Endothelial cell (in vitro differentiated cells): ENCODE measurements around the gene FLT1. TPM values are rescaled to one million over a fixed set of nuclear protein-coding genes. Genes with fewer than 3 reads are reported as not detected.

Source experiments
- DNase-seq: peaks from one replicate; pipeline ENCODE4 v3.0.0; 2021; ENCODE audit warnings: low spot score
- H3K27ac Mint-ChIP-seq: one replicate; pipeline ENCODE4 v1.8.0; 2021; ENCODE audit warnings: mixed read lengths, inconsistent platforms; ENCODE audit not compliant: unreplicated experiment
- H3K27me3 Mint-ChIP-seq: one replicate; pipeline ENCODE4 v1.8.0; 2021; ENCODE audit warnings: mild to moderate bottlenecking, moderate library complexity, mixed read lengths, inconsistent platforms; ENCODE audit not compliant: unreplicated experiment
- H3K36me3 Mint-ChIP-seq: one replicate; pipeline ENCODE4 v1.8.0; 2021; ENCODE audit warnings: mild to moderate bottlenecking, low read depth, mixed read lengths, inconsistent platforms; ENCODE audit not compliant: unreplicated experiment
- H3K4me1 Mint-ChIP-seq: one replicate; pipeline ENCODE4 v1.8.0; 2021; ENCODE audit warnings: mild to moderate bottlenecking, mixed read lengths, inconsistent platforms; ENCODE audit not compliant: unreplicated experiment
- H3K4me3 Mint-ChIP-seq: one replicate; pipeline ENCODE4 v1.8.0; 2021; ENCODE audit warnings: mild to moderate bottlenecking, mixed read lengths, inconsistent platforms; ENCODE audit not compliant: unreplicated experiment
- H3K9me3 Mint-ChIP-seq: one replicate; pipeline ENCODE4 v1.8.0; 2021; ENCODE audit warnings: mixed read lengths, inconsistent platforms; ENCODE audit not compliant: unreplicated experiment
- total RNA-seq: library from RNA; stranded (reverse); fragmentation: NEBNext Ultra II Directional; extraction: Animal tissue kit (Norgen Biotek cat#: 25700); gene quantifications from one replicate; pipeline ENCODE4 v1.2.1, GENCODE V29; 2021; ENCODE audit not compliant: unreplicated experiment
- TF ChIP-seq, protein P1 (sequence below): fragments of 200-600 bp; sonication (generic); IDR thresholded peaks from one replicate; pipeline ENCODE4 v1.5.0; 2021; ENCODE audit warnings: antibody characterized with exemption; ENCODE audit not compliant: unreplicated experiment

FLT1 gene
- total RNA-seq, 1 donor from 2014 or later: 759 TPM

DNA sequence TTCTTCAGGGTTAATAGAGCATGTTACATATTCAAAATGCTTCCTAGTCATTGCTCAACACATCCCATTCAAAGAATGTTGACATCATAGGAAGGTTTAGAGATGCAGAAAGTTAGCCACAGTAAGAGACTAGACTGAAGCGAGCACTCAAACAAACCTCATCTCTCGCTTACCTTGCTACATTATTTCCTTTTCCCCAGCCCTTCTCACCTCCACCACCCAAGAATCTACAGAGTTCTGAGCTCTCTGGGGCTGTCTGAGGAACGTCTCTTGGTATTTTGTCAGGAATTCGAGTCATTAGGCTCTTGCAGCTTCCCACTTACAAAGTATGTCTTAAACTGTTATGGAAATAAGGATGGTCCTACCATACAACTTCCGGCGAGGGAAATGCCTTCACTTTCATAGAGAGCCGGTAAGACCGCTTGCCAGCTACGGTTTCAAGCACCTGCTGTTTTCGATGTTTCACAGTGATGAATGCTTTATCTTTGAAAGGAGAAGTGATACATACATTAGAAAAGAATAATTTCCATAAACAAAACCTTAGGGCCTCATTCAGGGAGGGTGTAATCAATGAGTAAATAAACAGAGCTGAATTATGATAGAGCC is 65.1 kb downstream of the FLT1 start:
- Mint-ChIP-seq H3K4me3 (peak overlapping the region; percentile 71), H3K36me3 (peaks cover 66% of the 10 kb centered on the region), H3K4me1 (peaks cover 79% of the 10 kb centered on the region), H3K27me3 (peaks cover 5% of the 10 kb centered on the region), H3K27ac (peak overlapping the region; percentile 39), H3K9me3 (no peaks in the 10 kb centered on the region)
- DNase-seq: no peak
- TF ChIP-seq, protein P1, sequence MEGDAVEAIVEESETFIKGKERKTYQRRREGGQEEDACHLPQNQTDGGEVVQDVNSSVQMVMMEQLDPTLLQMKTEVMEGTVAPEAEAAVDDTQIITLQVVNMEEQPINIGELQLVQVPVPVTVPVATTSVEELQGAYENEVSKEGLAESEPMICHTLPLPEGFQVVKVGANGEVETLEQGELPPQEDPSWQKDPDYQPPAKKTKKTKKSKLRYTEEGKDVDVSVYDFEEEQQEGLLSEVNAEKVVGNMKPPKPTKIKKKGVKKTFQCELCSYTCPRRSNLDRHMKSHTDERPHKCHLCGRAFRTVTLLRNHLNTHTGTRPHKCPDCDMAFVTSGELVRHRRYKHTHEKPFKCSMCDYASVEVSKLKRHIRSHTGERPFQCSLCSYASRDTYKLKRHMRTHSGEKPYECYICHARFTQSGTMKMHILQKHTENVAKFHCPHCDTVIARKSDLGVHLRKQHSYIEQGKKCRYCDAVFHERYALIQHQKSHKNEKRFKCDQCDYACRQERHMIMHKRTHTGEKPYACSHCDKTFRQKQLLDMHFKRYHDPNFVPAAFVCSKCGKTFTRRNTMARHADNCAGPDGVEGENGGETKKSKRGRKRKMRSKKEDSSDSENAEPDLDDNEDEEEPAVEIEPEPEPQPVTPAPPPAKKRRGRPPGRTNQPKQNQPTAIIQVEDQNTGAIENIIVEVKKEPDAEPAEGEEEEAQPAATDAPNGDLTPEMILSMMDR: no peak

DNA sequence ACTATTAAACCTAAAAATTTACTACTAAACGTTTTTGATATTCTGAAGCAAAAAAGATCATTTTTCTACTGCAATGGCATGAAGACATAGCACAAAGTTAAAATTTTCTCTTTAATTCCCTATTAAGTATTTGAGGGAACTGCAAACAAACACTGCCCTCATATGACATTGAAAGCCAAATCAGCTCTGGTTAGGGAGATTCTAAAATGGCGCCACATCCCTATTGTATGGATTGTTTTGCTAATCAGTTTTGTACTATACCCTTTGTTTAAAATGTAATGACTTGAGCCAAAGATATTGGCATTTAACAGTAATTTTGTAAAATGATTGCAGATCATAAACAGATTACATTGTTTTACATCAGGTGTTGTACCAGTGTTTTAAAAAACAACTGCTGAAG is 65.8 kb downstream of the FLT1 start:
- TF ChIP-seq, protein P1: no peak
- no peak for DNase-seq
- H3K9me3 Mint-ChIP-seq: no peaks in the 10 kb centered on the region
- H3K27me3 Mint-ChIP-seq: peaks cover 5% of the 10 kb centered on the region
- peaks cover 83% of the 10 kb centered on the region for H3K4me1 Mint-ChIP-seq
- H3K4me3 Mint-ChIP-seq: peak overlapping the region; percentile 22
- H3K27ac Mint-ChIP-seq: peak overlapping the region; percentile 68
- H3K36me3 Mint-ChIP-seq: peaks cover 63% of the 10 kb centered on the region

DNA sequence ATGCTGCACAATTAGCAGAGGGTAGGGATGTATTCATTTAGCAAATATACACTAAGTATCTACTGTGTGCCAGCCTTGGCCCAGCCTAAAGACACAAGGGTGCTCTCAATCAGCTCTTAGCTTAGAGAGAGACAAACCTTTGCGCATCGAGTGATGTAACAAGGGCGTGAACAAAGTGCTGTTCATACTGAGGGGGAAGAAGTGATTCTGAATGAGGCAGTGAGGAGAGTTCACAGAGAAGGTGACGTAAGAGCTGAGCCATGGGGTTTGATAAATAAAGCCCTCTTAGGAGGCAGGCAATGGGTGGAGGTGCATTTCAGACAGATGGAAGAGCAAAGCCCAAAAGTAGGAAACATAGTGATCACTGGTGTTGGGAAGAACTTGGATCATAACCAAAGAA is 68.5 kb downstream of the FLT1 start:
- TF ChIP-seq, protein P1: no peak
- Mint-ChIP-seq H3K4me3 (peak overlapping the region; percentile 74), H3K36me3 (peaks cover 68% of the 10 kb centered on the region), H3K27me3 (peaks cover 7% of the 10 kb centered on the region), H3K9me3 (no peaks in the 10 kb centered on the region), H3K27ac (peak overlapping the region; percentile 82), H3K4me1 (peaks cover 88% of the 10 kb centered on the region)
- no peak for DNase-seq

DNA sequence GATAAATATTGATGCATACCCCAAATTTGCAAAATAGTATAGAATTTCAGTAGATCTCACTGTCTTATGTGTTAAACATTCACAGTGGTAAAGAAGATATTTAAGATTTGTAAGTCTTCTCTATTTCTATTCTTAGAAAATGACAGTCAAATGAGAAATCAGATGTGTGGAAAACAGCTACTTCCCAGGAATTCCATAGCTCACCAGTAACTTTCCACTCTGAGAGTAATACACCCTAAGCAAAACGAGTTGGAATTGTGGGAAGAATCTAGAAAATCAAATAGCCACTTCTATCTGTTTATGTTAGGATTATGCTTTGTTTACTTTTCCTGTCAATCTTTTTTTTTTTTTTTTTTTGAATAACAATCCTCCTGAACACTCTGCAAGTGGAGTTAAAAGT is 69.1 kb downstream of the FLT1 start:
- Mint-ChIP-seq H3K36me3 (peaks cover 71% of the 10 kb centered on the region), H3K4me3 (peak overlapping the region; percentile 74), H3K27ac (no peak overlapping the region), H3K4me1 (peaks cover 91% of the 10 kb centered on the region), H3K9me3 (no peaks in the 10 kb centered on the region), H3K27me3 (peaks cover 7% of the 10 kb centered on the region)
- TF ChIP-seq, protein P1: no peak
- no peak for DNase-seq

DNA sequence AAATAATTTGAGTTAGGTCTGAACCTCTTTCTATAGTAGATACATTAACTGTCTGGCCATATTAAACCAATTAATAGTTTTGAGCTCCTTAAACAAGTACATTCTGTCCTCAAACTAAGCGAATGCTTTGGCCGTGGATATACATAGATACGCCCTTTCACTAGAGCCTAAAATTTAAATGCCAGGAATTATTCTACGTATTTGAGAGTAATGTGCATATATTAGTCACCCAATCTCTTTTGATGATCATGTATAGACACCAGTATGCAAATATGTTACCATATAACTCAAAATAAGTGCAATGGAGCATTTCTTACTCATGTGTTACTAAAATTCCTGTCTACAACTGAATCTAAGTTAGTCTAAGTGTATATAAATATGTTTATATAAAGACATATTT is 70.4 kb downstream of the FLT1 start:
- Mint-ChIP-seq H3K27ac (no peak overlapping the region), H3K4me1 (peaks cover 93% of the 10 kb centered on the region), H3K27me3 (peaks cover 8% of the 10 kb centered on the region), H3K36me3 (peaks cover 79% of the 10 kb centered on the region), H3K9me3 (no peaks in the 10 kb centered on the region), H3K4me3 (no peak overlapping the region)
- DNase-seq: no peak
- TF ChIP-seq, protein P1: no peak
